GM19468 (cell line): ENCODE results near the gene C2orf68.
"Not testable (repeated sequence)": the region's sequence is repeated elsewhere in the genome, so short reads cannot be mapped to it uniquely, and the experiment has no call there.

Source experiments
- ATAC-seq: cut with Tn5 transposase; IDR thresholded peaks from one replicate; pipeline ENCODE4 v1.9.1; 2021; ENCODE audit warnings: mild to moderate bottlenecking, moderate library complexity, moderate number of reproducible peaks; ENCODE audit not compliant: unreplicated experiment; ENCODE audit errors: extremely low read depth

C2orf68 gene

DNA sequence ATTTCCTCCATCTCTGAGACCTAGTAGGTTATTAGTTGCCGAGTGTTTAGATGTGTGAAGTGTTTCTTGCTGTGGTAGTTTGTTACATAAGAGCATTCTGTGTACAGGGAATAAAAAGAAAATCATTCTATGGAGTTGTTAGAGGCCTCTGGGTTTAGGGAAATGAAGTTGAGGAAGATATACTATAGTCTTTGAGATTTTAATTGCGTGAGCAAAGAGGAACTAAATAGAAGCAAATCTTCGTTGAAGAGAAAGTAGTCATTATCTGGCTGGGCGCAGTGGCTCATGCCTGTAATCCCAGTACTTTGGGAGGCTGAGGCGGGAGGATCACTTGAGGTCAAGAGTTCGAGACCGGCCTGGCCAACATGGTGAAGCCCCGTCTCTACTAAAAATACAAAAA lies 23.1 kb upstream of the C2orf68 start:
- ATAC-seq, result no peak

DNA sequence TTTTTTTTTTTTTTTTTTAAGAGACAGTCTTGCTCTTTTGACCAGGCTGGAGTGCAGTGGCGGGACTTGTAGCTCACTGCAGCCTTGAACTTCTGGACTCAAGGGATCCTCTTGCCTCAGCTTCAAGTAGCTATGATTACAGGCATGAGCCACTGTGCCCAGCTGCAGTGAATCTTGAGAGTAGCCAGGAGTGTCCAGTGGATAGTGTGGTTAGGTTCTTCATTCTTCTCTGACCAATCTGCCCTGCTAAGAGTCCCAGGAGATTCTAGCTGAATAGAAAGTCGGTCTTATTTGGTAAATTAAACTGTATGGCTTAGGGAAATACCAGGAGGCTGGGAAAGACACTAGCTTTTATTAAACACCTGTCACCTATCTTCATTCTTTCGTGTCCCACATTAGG lies 19.4 kb upstream of the C2orf68 start:
- no peak for ATAC-seq

DNA sequence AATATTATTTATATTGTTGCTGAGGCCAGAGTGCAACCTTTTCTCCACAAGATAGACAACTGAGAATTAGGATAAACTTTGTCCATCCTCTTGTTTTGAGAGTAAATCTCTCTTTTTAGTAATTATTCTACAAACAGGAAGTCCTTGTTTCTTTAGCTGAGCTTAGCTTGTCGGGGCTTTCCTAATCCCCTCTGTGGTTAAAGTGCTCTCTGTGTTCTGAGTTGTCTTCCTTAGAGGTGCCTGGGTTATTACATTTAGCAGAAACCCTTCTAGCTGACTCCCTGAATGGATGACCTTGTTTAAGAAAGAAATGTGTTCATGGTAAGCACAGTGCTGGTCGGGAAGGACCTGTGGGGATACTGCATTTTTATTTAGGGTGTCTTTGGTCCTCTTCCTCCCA lies 16.8 kb upstream of the C2orf68 start:
- ATAC-seq, result no peak

GRCh38 chr2:85623991-85624390 lies 12.1 kb upstream of the C2orf68 start:
- ATAC-seq, result no peak

- no peak for ATAC-seq
Observed at GRCh38 chr2:85621338-85621737, 9.5 kb upstream of the C2orf68 start.

GRCh38 chr2:85619617-85620016 lies 7.8 kb upstream of the C2orf68 start:
- ATAC-seq, result no peak

DNA sequence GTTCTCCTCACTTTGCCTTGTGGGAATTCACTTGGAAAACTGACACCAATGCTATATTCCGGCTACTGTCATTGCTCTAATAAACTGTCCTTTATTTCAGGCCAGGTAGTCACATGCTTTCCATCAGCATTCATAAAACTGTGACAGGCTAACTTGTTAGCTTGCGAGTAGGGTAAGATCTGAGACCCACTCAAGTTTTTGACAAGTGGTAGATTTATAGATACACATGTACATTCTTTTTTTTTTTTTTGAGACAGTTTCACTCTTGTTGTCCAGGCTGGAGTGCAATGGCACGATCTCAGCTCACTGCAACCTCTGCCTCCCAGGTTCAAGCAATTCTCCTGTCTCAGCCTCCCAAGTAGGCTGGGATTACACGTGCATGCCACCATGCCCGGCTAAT lies 5.9 kb upstream of the C2orf68 start:
- not testable (repeated sequence) for ATAC-seq

GRCh38 chr2:85615413-85615728 lies 3.5 kb upstream of the C2orf68 start:
- ATAC-seq, result no peak

DNA sequence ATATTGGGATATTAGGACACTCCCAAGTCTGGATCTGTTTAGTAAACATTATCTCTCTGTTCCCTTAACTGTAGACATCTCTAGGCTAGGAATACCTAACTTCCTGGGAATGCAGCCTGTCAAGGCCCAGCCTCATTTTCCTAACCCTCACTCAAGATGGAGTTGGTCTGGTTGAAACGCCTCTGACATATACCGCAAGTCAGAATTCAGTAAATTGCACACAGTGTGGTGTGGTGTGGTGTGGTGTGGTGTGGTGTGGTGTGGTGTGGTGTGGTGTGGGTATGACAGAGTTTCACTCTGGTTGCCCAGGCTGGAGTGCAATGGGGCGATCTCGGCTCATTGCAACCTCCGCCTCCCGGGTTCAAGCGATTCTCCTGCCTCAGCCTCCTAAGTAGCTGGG lies 2.9 kb upstream of the C2orf68 start:
- not testable (repeated sequence) for ATAC-seq

DNA sequence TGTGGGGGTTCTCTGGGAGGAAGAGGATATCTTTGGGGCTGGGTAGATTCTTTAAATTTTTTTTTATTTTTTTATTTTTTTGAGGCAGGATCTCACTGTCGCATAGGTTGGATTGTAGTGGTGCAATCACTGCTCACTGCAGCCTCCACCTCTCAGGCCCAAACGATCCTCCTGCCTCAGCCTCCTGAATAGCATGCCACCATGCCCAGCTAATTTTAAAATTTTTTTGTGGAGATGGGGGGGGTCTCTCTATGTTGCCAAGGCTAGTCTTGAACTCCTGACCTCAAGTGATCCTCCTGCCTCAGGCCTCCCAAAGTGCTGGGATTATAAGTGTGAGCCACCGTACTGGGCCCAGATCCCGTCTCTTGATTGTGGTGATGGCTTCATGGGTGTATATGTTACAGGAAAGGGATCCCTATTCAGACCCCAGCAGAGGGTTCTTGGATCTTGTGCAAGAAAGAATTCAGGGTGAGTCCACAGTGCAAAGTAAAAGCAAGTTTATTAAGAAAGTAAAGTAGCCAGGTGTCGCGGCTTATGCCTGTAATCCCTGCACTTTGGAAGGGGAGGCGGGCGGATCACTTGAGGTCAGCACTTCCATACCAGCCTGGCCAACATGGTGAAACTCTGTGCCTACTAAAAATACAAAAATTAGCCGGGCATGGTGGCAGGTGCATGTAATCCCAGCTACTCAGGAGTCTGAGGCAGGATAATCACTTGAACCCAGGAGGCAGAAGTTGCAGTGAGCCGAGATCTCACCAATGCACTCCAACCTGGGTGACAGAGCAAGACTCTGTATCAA lies 2.0 kb upstream of the C2orf68 start:
- no peak for ATAC-seq

GRCh38 chr2:85611217-85611704 lies 605 bp downstream of the C2orf68 start:
- no peak for ATAC-seq

DNA sequence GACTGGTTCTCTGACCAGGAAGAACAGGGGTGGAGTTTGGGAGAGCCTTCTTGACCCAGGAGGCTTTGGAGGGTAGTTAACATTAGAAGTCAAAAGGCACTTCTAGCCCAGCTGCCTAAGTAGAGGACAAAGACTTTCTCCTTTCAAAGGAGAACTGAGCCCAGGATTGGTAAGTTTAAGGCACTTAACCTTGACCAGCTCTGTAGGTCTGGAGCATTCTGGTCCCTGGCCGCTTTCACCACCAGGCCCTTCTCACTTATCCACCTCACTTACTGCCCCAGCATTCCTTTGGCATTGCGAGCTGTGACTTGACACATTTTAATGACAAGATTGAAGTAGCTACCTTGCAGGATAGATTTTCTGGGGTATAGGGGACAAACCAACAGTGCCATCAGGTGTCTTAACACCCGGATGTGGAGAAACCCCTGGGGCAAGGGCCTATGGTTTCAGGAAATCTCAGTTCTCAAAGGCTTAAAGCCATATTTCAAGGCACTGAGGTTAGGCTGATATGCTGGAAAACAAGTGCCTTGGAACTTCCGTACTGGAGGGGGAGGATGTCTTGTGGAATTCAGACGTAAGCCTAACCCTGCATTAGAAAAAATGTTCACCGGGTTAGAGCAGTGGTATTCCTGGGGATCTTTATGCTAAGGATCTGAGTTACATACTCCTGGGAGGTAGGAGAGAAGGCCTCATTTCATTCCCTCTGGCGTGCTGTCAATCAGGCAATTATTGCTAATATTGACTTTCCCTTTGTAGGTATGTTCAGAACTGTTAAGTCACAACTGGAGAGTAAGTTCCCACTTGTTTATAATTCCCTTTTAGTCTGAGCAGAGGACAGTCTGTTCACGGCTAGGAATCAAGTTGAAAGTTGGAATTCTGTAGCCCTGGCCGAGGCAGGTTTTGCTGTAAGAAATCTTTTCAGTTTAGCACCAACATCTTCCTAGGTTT lies 4.3 kb downstream of the C2orf68 start:
- no peak for ATAC-seq

DNA sequence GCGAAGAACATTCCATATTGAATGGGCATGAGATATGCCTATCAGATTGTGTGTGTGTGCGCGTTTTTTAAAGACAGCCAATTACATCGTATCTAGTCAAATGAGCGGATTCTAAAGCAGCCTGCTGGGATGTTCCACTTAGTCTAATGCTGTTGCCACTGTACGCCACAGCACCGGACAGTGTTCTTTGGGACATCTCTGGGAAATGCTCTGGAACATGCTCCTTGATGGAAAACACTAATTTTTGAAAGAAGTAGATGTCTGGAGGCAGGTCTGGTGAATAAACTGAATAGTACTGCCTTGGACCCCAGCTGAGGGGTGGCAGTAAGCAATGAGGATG lies 5.8 kb downstream of the C2orf68 start:
- ATAC-seq, result no peak

DNA sequence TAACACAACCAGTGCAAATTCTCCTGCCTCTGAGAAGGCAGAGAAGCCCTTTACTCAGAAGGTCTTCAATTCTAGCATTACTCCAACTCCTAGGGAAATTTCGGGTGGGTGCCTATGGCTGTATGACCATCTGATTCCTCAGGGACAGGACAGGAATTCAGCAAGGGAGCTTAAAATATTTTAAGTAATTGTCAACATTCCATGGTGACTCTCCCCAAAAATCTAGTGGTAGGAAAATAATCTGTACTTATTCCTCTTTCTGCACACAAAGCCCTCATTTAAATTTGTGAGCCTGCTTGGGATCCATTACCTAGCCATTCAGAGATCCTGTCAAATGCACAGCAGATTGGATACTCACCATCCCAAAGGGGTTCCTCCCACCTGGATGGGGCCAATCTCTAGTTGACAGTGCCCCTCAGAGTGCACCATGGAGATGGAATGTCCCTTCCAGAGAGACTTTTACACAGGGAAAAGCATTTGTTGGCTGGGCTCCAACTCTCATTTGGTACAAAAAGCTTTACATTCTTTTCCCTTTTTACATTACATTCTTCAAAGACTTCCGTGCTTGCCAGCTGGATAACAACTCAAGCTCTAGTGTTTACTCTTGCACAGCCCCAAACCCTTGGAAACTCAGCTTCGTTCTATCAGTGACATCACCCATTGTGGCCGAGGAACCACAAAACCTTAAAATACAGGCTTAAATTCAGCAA lies 6.3 kb downstream of the C2orf68 start:
- no peak for ATAC-seq

DNA sequence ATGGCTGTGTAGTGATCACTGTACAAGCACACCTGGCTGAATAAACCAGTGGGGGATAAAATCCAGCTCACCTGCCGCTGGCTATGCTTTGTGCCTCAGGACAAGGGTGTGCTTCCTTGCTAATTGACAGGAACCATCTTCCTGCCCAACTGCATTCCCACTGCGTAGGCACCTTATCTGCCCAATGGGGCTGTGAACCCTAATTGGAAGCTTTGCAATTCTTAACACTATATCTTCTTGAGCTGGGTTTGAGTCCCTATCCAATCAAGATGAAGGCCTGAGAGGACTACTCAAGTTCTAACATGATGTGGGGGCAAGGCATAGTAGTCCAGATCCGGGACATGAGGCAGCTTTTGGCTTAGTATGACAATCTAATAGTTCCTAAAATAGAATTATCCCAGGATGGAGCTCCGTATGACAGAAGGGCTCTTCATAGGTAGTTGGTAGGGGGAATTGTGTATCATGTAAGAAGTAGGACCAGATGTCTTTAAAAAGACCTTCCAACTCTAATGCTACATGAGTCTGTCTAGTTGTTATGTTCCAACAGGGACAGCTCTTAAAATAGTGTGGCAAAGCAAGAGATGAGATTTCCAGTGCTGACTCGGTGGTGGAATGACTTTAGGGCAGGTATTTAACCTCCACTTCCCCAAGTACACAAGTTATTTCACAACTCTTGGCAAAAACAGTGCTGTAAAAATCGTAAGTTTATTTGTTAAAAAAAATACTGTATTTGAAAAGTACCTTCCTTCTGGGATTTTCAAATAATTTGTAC lies 7.1 kb downstream of the C2orf68 start:
- no peak for ATAC-seq

DNA sequence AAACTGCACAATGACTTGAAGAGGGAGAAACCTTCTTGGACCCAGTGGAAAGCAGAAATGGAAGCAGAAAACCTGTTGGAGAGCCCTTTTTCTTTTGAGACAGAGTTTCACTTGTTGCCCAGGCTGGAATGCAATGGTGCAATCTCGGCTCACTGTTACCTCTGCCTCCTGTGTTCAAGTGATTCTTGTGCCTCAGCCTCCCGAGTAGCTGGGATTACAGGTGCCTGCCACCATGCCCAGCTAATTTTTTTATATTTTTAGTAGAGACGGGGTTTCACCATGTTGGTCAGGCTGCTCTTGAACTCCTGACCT lies 7.8 kb downstream of the C2orf68 start:
- ATAC-seq, result not testable (repeated sequence)

DNA sequence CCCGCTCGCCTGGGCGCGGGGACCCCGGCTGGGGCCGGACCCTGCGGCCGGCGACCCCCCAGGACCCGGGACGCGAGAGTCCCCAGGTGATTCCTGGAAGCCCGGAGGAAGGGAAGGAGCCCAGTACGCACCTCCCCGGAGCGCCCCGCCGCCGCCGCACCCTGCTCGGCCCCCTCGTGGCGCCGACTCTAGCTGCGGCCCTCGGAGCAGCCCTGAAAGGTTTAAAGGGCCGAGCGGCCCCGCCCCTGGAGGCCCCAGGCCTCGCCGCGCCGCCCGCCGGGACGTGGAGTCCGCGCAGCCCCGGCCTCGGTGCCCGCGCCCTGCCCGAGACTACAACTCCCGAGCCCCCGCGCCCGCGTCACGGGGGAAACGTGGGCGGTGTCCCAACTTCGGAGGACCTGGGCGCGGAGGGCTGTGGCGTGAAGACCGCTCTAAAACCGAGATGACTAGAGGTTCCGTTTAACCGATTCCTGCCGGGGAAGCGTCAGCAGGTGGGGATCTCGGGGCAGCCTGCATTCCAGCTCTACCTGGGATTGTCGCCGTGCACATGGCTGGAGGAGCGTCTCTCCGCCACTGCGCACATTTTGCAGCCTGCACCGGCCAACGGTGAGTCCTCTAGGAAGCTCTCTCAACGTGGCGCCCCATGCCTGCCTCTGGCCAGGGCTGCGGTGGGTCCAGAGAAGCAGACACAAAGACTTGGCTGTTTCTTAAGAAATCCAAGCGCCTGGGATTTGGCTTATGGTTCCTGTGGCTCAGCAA lies 9.2 kb downstream of the C2orf68 start, which contains the start of gene TMEM150A:
TSS of gene TMEM150A (minus strand) at position 223 of the 759 bp plus-strand sequence. CDS start 750 bp downstream, outside the sequence.
- peak; percentile 90 for ATAC-seq

GRCh38 chr2:85601771-85602475 lies 9.9 kb downstream of the C2orf68 start:
- ATAC-seq, result peak; percentile 9
